ENCODE measurements around the gene MBP. TPM values are rescaled to one million over a fixed set of nuclear protein-coding genes. Genes with fewer than 3 reads are reported as not detected.

MBP gene
- total RNA-seq, 1 experiment from 2014 or later, result not detected

DNA sequence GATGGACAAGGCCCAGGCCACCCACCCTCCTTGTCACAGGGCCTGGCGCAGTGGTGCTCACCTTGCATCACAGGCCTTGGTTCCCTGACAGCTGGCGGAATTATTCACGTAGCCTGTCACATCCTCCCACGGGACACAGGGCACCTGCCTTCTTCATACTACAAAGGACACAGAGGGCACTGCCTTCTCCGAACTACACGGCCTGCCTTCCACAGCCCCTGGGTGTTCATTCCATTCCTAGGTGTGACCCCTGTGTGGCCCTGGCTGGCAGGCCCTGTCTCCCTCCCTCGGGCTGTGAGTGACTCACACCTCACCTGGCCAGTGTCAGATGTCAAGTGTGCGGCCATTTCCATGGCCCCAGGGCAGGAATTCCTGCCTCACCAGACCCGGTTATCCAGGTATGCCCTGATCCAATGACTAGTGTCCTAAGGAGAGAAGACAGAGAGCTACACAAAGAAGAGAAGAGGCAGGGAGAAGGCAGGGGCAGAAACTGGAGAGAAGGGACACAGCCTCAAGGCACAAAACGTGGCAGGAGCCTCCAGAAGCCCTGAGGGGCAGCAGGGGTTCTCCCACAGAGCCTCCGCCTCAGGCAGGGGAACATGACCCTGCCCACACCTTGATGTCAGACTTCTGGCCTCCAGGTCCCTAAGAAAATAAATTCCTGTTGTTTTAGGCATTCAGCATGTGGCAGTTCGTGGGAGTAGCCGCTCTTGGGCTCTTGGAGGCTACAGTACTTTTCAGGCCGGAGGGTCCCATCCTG, 43.4 kb downstream of the MBP start:
- intact Hi-C loops (cut with micrococcal nuclease; ENCODE audit: unreplicated experiment), result no loop called here
- CTCF ChIA-PET, result no interaction called here

DNA sequence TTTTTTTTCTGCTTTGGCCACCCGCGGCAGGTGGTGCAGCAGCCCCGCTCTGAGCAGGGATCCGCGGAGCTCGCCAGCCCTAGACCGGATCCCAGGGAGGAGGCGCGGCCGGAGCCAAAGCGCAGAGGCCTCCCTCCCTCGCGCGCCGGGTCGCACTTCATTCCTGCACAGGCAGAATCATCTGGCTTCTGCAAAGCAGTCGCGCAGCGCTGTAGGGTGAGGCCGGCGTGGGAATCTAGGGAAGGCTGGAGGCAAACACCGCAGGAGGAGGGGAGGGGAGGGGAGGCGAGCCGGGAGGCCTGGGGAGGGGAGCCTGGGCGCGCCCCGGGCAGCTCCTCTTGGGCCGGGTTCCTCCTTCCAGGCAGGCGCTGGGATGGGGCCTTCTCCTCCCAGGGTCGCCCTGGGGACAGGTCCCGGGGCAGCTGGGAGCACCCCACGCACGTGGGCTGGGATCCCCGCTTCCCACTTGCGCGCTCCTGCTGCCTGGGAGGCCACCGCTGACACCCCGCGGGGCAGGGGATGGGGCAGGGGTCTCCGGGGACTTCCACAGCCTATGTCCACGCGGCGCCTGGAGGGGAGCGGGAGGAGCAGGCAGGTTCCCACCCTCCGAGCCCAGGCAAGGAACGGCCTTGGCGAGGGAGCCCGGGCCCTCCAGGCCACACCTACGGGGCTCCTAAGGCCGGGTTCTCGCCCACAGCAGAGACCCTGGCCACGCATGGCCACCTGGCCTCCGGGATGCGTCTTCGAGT, 45.0 kb downstream of the MBP start:
- ChIA-PET CTCF (no interaction called here), POLR2A (ENCODE audit: low non-redundant PET) (no interaction called here)
- H3K27me3 ChIP-seq (replicated peaks; ENCODE audit: insufficient read depth, low read depth, low read length, poor library complexity), result no peaks in the 10 kb centered on the region
- H3K27ac ChIP-seq (ENCODE audit: low read depth, low read length, poor library complexity, severe bottlenecking), result no peak overlapping the region
- H3K4me3 ChIP-seq (ENCODE audit: low read depth, low read length, poor library complexity, severe bottlenecking), result no peak overlapping the region
- intact Hi-C loops (cut with micrococcal nuclease; ENCODE audit: unreplicated experiment), result no loop called here
- no peaks in the 10 kb centered on the region for H3K36me3 ChIP-seq (ENCODE audit: insufficient read depth, low read length, poor library complexity, severe bottlenecking)
- BruUV-seq (replicated peaks), result no TSS peak
- no peaks in the 10 kb centered on the region for H3K9me3 ChIP-seq (ENCODE audit: low read depth, low read length, poor library complexity, severe bottlenecking)
- H3K4me1 ChIP-seq (ENCODE audit: insufficient read depth, low read length, poor library complexity, severe bottlenecking), result no peaks in the 10 kb centered on the region
- DNase-seq (ENCODE audit: low spot score), result no peak
- TF ChIP-seq EZH2 (IDR thresholded peaks at IDR 0.05; ENCODE audit: borderline replicate concordance, low read depth, low read length, poor library complexity, severe bottlenecking), result no peak
- TF ChIP-seq, protein P1, sequence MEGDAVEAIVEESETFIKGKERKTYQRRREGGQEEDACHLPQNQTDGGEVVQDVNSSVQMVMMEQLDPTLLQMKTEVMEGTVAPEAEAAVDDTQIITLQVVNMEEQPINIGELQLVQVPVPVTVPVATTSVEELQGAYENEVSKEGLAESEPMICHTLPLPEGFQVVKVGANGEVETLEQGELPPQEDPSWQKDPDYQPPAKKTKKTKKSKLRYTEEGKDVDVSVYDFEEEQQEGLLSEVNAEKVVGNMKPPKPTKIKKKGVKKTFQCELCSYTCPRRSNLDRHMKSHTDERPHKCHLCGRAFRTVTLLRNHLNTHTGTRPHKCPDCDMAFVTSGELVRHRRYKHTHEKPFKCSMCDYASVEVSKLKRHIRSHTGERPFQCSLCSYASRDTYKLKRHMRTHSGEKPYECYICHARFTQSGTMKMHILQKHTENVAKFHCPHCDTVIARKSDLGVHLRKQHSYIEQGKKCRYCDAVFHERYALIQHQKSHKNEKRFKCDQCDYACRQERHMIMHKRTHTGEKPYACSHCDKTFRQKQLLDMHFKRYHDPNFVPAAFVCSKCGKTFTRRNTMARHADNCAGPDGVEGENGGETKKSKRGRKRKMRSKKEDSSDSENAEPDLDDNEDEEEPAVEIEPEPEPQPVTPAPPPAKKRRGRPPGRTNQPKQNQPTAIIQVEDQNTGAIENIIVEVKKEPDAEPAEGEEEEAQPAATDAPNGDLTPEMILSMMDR (conservative IDR thresholded peaks at IDR 0.05; ENCODE audit: low read depth, low read length), result no peak

More for the DNA sequence above, 43.4 kb downstream of the MBP start:
- Histone ChIP-seq H3K4me3 (ENCODE audit: low read depth, low read length, poor library complexity, severe bottlenecking) (no peak overlapping the region), H3K4me1 (ENCODE audit: insufficient read depth, low read length, poor library complexity, severe bottlenecking) (no peaks in the 10 kb centered on the region), H3K27me3 (replicated peaks; ENCODE audit: insufficient read depth, low read depth, low read length, poor library complexity) (no peaks in the 10 kb centered on the region), H3K36me3 (ENCODE audit: insufficient read depth, low read length, poor library complexity, severe bottlenecking) (no peaks in the 10 kb centered on the region), H3K27ac (ENCODE audit: low read depth, low read length, poor library complexity, severe bottlenecking) (no peak overlapping the region), H3K9me3 (ENCODE audit: low read depth, low read length, poor library complexity, severe bottlenecking) (no peaks in the 10 kb centered on the region)
- no TSS peak for BruUV-seq (replicated peaks)
- no peak for TF ChIP-seq EZH2 (IDR thresholded peaks at IDR 0.05; ENCODE audit: borderline replicate concordance, low read depth, low read length, poor library complexity, severe bottlenecking)
- TF ChIP-seq, protein P1 (conservative IDR thresholded peaks at IDR 0.05; ENCODE audit: low read depth, low read length), result no peak
- POLR2A ChIA-PET (ENCODE audit: low non-redundant PET), result no interaction called here
- DNase-seq (ENCODE audit: low spot score), result no peak

DNA sequence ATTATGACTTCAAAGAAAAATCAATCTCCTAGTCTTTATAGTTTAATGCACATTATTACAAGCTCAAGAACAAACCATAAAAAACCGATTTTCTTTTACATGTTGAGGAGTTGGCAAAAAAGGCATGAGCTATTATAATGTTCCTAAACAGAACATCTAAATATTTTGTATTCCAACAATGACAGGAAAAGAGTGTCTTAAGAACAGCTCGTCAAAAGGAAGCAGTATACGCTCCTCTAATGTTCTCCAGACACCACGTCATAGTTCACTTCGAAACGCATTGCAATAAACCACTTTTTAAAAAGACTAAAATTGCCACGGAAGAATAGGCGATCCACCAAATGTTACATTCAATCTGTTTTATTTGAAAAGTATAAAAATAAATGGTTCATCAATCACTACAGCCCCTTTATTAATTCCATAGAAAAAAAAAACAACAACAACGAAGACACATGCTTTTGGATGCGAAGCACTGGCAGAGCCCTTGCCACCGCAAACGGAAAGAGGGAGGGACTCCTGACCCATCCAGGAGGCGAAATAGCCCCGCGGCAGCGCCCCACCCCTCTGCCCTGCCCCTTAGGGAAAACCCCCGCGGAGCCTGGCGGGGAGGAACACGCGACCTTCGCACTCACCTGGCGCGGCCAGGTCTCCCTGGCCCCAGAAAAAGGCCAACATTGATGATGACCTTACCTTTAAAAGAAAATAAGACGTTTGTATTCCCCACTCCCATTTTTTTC, 45.8 kb downstream of the MBP start:
- CTCF ChIA-PET, result no interaction called here
- no peaks in the 10 kb centered on the region for H3K27me3 ChIP-seq (replicated peaks; ENCODE audit: insufficient read depth, low read depth, low read length, poor library complexity)
- no peak overlapping the region for H3K27ac ChIP-seq (ENCODE audit: low read depth, low read length, poor library complexity, severe bottlenecking)
- H3K4me1 ChIP-seq (ENCODE audit: insufficient read depth, low read length, poor library complexity, severe bottlenecking), result no peaks in the 10 kb centered on the region
- POLR2A ChIA-PET (ENCODE audit: low non-redundant PET), result no interaction called here
- intact Hi-C loops (cut with micrococcal nuclease; ENCODE audit: unreplicated experiment), result no loop called here
- H3K36me3 ChIP-seq (ENCODE audit: insufficient read depth, low read length, poor library complexity, severe bottlenecking), result no peaks in the 10 kb centered on the region
- no peaks in the 10 kb centered on the region for H3K9me3 ChIP-seq (ENCODE audit: low read depth, low read length, poor library complexity, severe bottlenecking)
- no peak overlapping the region for H3K4me3 ChIP-seq (ENCODE audit: low read depth, low read length, poor library complexity, severe bottlenecking)
- no peak for DNase-seq (ENCODE audit: low spot score)
- no TSS peak for BruUV-seq (replicated peaks)
- no peak for TF ChIP-seq EZH2 (IDR thresholded peaks at IDR 0.05; ENCODE audit: borderline replicate concordance, low read depth, low read length, poor library complexity, severe bottlenecking)
- TF ChIP-seq, protein P1 (conservative IDR thresholded peaks at IDR 0.05; ENCODE audit: low read depth, low read length), result no peak
